Suppressor macrophage treated with lipopolysaccharide for 4 hours (primary cell): Measurements from ENCODE around the gene ATG13.
"Not testable (repeated sequence)": the region's sequence is repeated elsewhere in the genome, so short reads cannot be mapped to it uniquely, and the experiment has no call there.

Experiments
- DNase-seq: peaks from one replicate; pipeline ENCODE4 v3.0.0-alpha.2; 2020

The ATG13 gene

DNA sequence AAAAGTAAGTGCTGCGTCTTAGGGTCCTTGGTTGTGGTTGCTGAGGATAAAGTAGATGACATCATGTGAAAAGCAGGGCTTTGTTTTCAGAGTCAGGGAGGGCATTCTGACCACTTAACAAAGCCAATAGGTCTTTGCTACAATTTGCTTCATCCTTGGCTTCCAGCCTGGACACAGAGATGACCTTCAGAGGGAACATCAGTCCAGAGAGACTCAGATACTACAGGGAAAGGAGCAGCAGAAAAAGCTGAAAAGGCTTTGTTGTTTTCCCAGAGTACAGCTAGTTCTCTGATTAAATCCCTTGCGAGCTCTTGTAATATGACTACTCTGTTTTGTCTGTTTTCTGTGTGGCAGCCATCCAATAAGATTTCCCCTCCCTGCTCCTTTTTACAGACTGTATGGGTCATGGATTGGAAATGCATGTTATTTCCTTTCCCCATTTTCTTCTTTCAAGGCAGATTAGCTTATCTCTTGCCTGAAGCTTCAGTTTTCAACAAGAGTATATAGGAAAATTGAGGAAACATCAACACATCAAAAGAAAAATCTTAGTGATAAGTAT lies 31.9 kb downstream of the ATG13 start:
- DNase-seq = no peak

DNA sequence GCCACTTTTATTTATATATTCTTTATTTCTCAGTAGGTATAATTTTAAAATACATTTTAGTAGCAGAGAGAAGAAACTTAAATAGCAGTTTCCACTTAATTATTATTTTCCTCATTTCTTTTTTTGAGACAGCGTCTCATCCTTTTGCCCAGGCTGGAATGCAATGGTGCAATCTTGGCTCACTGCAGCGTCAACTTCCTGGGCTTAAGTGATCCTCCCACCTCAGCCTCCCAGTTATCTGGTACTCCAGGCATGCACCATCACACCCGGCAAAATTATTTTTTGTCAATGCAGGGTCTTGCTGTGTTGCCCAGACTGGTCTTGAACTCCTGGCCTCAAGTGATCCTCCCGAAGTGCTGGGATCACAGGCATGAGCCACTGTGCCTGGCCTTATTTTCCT lies 38.3 kb downstream of the ATG13 start:
- no peak for DNase-seq

DNA sequence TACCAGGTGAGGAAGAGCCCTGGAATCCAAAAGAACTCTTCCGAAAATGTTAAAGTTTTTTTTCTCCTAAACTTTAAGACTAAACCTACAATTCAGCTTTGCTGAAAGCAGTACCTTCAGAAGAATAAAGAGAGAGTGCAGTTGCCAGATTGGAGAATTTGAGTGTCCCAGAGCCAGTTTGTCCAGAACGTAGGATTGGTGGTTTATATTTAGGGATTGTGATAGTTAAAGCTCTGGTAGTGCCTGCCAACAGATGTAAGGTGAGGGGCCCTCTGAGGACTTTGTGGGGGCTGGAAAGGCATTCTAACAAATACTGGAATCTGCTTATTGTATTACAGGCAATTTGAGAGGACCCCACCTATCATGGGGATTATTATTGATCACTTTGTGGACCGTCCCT lies 39.8 kb downstream of the ATG13 start:
- no peak for DNase-seq

DNA sequence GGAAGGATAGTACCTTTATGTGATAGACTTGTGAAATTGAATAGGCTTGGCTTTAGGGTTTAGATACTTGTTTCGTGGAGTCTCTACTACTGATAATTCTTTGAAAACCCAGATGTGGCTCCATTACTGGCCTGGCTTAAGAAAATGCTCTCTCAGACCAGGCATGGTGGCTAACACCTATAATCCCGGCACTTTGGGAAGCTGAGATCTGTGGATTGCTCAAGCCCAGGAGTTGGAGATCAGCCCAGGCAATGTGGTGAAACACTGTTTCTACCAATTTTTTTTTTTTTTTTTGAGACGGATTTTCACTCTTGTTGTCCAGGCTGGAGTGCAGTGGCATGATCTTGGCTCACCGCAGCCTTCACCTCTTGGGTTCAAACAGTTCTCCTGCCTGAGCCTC lies 40.9 kb downstream of the ATG13 start:
- DNase-seq = no peak

DNA sequence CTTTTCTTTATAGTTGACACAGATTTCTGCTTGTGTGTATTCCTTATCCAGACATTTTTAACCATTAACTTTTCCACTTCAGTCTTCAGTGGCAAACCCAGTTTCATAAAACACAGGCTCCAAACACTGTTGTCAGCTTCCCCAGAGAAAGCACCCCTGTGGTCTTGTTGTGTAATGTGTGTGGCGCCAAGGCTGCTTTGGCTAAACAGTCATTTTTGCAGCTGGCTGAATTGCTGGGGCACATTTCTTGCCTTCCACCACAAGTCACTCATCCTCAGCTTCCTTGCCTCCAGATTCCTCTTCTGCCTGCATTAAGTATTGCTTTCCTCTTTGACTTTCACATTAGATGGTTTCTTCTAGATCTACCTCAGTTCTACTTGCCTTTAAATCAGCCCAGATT lies 42.6 kb downstream of the ATG13 start:
- DNase-seq = peak; percentile 29

DNA sequence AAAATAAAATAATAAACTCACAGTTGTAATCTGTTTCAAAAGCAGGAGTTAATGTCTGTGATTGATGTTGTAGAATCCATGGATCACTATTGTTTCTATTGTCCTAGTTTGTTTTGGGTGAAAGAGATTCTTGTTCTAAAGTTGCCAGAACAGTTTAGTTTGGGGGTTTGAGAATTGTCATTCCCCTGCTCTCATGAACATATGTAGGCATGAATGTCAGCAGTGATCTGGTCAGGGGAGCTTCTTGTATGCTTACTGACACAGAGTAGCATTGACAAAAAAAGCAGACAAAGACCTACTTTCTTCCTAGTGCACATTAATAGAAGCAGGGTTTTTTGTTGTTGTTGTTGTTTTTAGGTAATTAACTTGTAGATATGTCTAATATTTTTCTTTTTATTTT lies 44.5 kb downstream of the ATG13 start:
- no peak for DNase-seq

DNA sequence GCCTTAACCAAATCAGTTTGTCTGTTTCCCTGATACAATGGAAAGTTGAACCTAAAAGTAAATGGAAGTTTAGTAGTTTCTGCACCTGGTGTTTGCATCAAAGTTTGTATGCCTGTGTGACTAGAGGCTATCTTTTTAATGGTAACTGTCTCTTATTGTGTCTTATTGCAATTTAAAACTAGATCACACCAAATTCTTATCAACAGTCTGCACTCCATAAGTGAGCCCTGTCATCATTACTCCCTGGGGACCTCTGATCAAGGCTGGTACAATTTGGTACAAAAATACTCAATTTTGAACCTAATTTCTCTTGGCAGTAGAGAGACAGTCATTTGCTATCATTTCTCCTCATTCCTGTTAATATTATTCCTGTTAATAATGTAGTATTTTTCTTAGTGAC lies 45.0 kb downstream of the ATG13 start:
- DNase-seq = no peak

DNA sequence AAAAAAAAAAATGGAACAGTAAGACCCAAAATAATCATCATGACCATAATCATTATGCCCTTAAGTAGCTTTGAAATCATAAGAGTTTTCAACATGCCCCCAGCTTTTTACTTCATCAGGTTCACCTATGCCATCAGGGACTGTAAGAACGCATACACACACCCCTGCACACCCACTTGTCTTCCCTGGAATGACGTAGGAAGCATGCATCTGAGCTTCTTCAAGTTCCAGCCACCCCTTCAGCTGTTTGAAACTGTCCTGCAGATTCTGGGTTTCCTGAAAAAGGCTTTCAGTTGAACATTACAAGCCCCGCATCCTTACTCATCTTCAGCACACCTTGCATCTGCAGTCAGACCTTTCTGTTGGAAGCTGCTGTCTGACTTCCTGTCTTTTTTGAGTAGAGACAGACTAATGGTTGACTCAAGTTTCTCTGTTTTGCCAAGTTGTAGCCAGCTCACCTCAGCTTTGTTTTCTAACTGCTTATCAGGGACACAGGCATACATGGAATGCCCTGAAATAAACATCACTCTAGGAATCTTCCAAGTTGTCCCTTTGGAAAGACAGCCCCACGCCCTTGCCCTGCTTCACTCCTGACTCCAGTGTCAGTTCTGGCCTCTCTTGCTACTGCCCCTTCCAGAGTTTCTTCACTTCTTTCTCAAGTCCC lies 46.1 kb downstream of the ATG13 start:
- no peak for DNase-seq

DNA sequence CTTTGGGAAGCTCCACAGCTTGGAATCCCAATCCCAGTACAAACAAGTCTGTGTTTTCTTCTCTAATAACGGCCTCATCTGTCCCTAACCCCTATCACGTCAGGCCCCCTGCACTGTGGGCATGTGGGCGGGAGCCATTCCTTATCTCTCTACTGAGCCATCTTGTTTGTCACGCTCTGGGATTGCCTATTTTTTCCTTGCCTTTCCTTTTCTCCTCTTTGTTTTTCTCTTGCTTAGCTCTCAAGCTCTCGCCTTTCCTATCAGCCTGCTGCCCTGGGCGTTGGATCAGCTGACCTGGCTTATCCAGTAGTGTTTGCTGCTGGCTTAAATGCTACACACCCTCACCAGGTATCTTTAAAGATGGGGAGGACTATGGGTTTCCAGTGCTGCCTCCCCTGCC lies 47.3 kb downstream of the ATG13 start:
- DNase-seq = no peak

DNA sequence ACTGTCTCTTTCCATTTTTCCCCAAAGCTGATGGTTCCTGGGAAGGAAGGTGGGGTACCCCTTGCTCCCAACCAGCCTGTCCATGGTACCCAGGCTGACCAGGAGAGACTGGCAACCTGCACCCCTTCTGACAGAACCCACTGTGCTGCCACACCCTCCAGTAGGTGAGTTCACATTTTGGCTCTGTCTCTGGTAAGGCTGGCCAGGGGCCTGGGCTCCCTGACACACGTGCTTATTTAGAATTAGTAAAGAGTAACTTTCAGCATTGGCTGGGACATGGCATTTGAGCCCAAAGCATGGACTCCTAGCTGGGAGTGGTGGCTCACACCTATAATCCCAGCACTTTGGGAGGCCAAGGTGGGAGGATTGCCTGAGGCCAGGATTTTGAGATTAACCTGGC lies 48.0 kb downstream of the ATG13 start:
- DNase-seq = no peak

DNA sequence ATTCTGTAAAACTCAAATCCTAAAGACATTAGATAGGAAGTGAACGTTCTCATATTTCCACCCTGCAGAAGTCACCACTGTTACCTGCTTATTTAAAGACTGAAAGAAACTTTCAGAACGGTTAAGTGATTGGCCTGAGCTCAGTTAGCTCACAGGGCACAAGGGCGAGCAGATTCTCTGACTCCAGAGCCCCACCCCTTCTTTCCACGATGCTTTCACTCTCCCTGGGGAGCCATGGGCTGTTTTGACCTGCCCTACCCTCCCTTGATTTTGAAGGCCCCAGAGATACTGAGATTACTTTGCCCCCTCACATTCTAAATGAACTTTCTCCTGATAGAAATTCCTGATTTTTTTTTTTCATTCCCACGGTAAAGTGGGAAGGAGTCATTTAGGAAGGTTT lies 49.2 kb downstream of the ATG13 start:
- DNase-seq = no peak

DNA sequence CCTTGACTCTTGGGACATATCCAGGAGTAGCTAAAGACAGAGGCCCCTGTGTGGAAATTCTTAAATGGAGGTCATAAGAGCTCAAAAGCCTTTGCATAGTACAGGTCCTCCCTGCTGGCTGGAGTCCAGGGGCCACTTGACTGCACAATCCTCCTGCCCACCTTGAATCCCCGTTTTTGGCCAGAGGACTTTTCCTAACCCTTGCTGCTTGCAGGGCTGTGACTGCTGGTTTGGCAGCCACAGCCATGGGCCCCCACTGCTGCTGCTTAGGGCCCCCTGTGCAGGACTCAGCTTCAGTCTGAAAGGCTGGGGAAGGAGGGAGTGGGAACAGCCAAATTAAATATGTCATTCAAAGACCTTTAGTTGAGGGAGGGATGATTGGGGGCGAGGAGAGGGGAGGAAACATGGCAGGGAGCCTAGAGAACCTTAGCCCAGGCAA lies 49.7 kb downstream of the ATG13 start:
- DNase-seq = no peak

DNA sequence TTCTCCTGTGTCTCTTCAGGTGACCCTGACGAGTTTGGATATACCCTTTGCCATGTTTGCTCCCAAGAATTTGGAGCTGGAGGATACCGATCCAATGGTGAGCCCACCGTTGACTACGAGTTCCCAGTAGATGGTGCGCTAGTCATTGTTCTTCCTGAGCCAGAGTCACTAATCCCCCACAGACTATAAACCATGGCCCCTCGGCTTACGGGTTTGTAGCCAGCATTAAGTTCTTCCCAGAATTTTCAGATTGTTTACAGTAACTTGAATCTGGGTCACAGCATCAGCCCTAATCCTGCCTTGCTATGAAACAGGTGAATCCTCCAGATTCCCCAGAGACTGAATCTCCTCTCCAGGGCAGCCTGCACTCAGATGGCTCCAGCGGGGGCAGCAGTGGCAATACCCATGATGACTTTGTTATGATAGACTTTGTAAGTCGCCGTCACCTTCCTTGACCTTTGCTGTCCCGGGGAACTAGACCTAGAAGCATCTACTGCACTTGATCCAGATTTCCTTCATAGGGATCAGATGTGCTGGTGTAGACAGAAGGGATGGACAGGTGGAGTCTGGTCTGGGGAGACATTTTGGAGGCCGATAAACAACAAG lies 51.2 kb downstream of the ATG13 start:
- DNase-seq = no peak

DNA sequence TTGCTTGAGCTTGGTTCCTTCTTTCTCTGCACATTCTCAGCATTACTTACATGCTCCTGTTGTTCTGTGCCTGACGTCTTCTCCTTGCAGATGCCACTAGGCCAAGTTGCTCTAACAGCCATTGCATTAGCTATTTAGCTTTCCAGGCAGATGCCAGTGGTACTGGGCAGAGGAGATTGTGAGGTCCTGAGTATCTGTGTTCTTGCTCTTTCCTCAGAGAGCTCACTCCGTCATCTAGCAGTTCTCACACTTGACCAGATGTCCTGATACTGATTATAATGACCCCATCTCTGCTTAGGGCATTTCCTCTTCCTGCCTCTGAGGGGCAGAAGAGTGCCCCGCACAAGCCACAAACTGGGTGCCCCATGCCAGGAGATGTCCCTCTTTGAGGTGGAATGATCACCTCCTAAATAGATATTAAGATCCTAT lies 52.4 kb downstream of the ATG13 start:
- peak; percentile 13 for DNase-seq

DNA sequence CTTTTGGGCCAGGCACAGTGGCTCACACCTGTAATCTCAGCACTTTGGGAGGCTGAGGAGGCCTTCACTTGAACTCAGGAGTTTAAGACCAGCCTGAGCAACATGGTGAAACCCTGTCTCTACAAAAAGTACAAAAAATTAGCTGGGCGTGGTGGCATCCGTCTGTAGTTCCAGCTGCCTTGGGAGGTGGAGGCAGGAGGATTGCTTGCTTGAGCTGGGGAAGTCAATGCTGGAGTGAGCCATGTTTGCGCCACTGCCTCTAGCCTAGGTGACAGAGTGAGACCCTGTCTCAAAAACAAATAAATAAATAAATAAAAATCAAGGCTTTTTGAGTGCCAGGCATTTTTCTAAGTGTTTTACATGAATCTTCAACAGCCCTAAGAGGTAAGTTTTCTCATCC lies 53.2 kb downstream of the ATG13 start:
- DNase-seq = not testable (repeated sequence)

DNA sequence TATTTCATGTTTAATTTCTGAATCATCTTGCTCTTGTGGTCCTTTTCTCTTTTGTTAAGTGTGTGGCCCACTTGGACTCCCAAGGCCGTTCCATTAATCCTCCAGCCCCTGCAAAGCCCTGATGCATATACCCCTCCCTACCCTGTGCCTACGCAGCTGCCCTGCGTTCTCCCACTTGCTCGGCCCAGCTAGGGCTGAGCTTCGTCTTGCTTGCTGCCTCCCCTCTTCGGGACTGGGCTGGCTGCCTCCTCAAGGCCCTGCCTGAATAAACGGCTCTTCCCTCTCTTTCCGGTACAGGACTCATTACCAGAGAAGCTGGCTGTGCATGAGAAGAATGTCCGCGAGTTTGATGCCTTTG lies 54.6 kb downstream of the ATG13 start:
- DNase-seq = no peak

DNA sequence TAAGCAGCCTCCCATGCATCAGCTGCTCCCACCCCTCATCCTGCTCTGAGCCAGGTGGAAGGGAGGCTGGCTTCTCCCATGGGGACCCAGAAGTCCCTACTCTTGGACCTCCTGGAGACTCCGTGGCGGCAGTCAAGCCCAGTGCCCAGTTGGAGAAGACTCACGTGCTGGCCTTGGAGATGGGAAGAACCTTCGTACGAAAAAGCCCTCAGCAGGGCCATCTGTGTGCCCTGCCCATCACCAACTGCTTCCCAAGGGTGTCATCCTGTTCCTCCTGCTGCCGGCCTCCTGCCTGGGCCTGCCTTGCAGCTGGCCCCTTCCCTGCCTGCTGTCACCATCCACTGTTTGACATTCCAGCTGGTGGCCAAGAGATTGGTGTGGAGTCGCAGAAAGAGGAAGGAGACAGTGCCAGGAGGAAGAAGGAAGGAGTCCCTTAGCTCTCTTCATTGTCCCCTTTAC lies 55.1 kb downstream of the ATG13 start:
- peak; percentile 23 for DNase-seq

DNA sequence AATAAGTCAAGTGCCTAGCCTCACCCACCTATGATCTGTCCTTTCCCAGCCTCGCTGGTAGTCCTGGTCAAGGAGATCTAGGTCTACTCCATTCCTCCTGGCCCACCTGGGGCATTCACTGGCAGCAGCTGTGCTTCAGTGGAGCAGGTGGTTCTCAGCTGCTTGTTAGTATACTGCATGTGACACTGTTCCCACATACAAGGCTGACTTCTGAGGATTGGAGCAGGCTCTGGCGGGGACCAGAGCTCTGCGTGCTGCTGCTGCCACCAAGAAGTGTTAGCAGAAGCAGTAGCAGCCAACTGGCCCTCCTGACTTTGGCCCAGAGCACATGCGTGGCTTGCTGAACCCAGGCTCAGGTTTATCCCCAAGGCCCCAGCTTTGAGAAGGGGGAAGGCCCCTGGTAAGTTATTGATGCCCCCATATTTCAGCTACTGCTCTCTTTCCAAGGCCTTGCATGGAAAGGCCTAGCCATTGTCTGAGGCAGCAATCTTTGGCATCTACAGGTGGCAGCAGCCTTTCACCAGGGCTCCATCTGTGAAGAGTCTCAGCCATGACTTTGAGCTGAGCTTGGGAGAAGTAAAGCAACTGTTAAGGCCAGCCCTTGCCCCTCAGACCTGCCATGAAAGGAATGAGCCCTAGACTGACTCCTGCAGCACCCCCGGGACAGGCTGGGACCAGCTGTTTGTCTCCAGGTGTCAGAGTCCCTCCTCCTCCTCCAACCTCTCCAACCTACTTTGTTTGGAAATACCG lies 56.5 kb downstream of the ATG13 start:
- DNase-seq = no peak

DNA sequence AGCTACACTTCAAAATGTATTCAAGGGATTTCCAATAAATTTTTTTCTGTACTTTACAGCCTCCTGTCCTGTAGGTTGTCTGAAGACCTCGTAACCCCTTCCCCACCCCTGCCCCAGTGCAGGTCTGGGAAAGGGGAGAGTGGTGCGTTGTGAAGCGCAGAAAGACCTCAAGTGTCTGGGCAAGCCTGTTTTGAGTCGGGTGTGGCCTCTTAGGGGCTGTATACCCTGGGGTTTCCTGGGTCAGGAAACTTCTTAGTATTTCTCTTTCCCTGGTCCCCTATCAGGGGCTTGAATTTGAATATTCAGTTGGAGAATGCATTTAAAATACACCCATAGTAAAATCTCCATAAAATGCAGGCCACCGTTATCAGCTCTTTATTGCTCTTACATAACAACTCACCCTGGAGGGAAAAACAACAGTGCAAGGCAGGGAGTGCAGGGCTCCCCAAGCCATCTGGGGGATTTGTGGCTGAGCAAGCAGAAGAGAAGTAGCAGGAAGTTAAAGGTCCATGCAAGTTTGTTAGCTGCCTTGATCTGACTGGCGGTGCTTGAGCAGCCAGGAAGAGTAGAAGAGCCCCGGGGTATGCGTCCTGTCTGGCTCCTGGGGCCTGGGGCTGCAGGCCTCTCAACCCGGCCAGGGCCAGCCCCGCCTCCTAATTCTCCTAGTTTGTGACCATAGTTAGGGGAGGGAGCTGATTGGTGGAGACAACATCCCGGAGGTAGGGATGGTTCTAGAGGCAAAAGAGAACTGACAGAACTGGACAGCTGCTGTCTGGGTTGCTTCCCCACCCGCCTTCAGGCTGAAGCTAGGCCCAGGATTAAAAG lies 57.3 kb downstream of the ATG13 start:
- peak; percentile 6 for DNase-seq

DNA sequence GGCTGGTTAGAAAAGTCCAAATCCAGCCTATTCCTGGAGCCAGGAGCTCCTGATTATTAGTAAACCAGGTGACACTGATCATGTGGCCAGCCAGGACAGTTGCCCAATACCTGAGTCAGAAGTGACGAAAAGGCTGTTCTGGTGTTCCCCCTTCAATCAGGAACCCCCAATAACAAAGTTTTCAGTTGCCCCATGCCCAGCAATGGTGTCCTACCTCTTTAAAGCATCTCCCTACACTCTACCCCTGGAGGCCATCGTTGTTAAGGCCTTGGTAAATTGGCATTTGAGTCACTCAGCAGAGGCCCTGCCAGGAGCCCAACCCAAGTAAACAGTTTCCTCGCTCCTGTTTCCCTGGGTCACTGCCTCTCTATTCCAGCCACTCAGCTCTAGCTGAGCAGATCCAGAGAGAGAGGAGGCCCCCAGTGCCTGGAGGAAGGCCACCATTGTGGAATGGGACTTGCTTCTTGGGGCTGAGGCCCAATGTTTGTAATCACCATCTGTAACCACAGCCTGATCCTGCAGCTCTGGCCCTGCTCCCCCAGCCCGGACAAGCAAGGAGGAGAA lies 58.0 kb downstream of the ATG13 start:
- DNase-seq = peak; percentile 50

DNA sequence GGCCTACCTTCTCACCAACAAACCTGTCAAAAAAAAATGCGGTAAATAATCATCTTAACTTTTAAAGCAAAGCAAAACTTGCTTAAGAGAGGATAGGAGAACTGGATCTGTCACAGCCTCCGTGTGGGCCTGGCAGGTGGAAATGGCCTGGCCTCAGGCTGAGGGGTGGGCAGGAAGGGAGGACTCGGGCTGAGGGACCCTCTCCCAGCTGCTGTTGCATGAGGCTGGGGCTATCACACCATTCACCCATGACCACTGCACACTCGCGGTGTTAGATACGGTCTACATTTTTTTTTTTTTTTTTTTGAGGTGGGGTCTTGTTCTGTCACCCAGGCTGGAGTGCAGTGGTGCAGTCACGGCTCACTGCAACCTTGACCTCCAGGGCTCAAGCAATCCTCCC lies 58.6 kb downstream of the ATG13 start:
- no peak for DNase-seq

DNA sequence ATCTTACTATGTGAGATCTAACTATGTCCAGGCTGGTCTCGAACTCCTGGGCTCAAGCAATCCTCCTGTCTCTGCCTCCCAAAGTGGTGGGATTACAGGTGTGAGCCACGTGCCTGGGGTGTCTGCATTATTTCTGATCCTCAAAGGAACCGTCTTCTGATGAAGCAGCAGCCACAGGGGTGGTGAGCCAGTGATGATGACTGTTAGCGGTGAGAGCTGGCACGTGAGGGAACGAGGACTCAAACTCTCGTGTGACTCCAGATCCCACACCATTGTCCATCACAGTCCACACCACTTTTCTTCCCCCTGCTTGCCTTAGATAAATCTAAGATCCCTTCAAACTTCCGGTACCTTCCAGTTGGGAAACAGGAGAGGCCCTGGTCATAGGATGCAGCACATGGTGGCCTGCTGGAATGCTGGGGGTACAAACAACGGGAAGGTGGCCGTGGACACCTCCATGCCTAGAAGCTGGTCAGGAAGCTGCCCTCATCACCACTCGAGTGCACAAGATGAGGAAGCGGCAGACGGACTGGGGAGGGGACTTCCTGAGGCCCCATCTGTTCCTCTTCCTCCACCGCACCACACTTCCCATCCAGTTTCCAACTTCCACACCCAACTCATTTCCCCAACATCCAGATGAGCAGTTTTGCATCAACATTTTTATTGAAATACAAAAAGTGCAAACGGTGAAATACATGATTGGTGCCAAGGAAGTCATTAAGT lies 59.2 kb downstream of the ATG13 start:
- DNase-seq = peak; percentile 46
